NT2/D1 (cell line): ENCODE results near the gene TENM3.

Source experiments
- DNase-seq: peaks from one replicate; pipeline ENCODE4 v3.0.0-alpha.2; 2011; ENCODE audit warnings: low read depth, low spot score
- H3K27me3 ChIP-seq: 2 replicates; pipeline ENCODE4 v1.6.0; 2011; ENCODE audit warnings: mild to moderate bottlenecking; ENCODE audit not compliant: insufficient read length, insufficient read depth
- H3K36me3 ChIP-seq: 2 replicates; pipeline ENCODE4 v1.6.1; 2011; ENCODE audit warnings: mild to moderate bottlenecking, low read length, mixed read lengths; ENCODE audit not compliant: insufficient read depth, insufficient read length
- H3K4me1 ChIP-seq: 2 replicates; pipeline ENCODE4 v1.5.1; 2011; ENCODE audit not compliant: insufficient read depth, insufficient read length
- H3K4me3 ChIP-seq: 2 replicates; pipeline ENCODE4 v1.5.1; 2011; ENCODE audit warnings: low read depth; ENCODE audit not compliant: insufficient read length
- H3K9ac ChIP-seq: 2 replicates; pipeline ENCODE4 v1.6.0; 2011; ENCODE audit warnings: low read depth; ENCODE audit not compliant: insufficient read length
- H3K9me3 ChIP-seq: 2 replicates; pipeline ENCODE4 v1.5.1; 2011; ENCODE audit warnings: mild to moderate bottlenecking, low read length; ENCODE audit not compliant: insufficient read depth
- SUZ12 ChIP-seq: IDR thresholded peaks from 2 replicates; pipeline ENCODE4 v1.6.1; 2011; ENCODE audit not compliant: insufficient read length, insufficient read depth; ENCODE audit errors: extremely low read depth
- YY1 ChIP-seq: IDR thresholded peaks from 2 replicates; pipeline ENCODE4 v1.6.1; 2011; ENCODE audit not compliant: insufficient read length, insufficient read depth
- ZNF274 ChIP-seq: IDR thresholded peaks from 2 replicates; pipeline ENCODE4 v1.6.1; 2011; ENCODE audit warnings: mild to moderate bottlenecking, low read depth, low read length

TENM3 gene

DNA sequence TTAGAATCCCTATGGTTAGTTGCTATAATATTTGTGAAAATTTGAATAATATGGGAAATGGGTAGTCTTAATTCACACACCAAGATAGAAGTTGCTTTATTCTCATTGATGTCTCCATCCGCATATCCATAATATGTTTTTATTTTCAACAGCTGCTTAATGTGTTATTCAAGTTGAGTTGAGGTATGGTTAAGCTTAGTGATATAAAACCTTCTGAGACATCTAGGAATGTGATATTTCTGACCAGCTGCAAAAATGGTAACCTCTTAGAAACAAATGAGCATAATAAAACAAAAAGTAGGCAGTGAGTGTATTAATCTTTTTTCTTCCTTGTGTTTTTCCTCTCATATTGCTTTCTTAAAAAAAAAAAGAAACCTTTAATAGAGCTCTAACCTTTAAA lies 172.9 kb downstream of the TENM3 start:
- Histone ChIP-seq H3K4me1 (no peaks in the 10 kb centered on the region), H3K4me3 (no peak overlapping the region), H3K36me3 (no peaks in the 10 kb centered on the region), H3K27me3 (no peaks in the 10 kb centered on the region), H3K9me3 (peaks cover 29% of the 10 kb centered on the region), H3K9ac (no peak overlapping the region)
- no peak for DNase-seq
- TF ChIP-seq ZNF274 (no peak), SUZ12 (no peak), YY1 (no peak)

DNA sequence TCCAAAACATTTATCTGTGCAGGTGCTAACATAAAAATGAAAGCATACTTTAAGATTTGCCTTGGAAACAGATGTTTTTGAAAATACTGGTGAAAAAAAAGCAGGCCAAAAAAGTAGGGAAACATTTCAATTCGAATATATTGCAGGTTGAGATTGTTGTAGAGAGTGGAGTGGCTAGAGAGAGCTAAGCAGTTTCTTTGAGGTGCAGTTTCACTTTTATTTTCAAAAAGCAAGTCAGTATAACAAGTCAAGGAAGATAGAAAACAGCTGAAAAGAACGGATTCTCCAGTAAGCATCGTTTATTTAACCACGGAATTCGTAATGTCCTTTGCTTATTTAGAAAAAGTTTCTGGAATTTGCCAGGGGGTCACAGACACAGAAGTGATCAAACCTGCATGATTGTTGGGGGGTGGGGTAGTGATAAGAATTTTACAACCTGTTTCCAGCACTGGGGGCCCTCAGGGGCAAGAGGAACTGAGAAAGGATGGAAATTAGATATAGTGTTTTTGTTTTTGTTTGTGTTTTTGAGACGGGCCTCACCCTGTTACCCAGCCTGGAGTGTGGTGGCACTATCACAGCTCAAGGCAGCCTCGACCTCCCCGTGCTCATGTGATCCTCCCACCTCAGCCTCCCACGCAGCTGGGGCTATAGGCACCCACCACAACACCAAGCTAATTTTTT lies 175.0 kb downstream of the TENM3 start:
- Histone ChIP-seq H3K9me3 (peaks cover 16% of the 10 kb centered on the region), H3K4me3 (no peak overlapping the region), H3K4me1 (no peaks in the 10 kb centered on the region), H3K9ac (no peak overlapping the region), H3K27me3 (no peaks in the 10 kb centered on the region), H3K36me3 (no peaks in the 10 kb centered on the region)
- no peak for TF ChIP-seq YY1
- TF ChIP-seq SUZ12, result no peak
- TF ChIP-seq ZNF274, result no peak
- DNase-seq, result no peak

GRCh38 chr4:182420189-182420588 lies 177.0 kb downstream of the TENM3 start:
- no peak for TF ChIP-seq YY1
- TF ChIP-seq SUZ12, result no peak
- TF ChIP-seq ZNF274, result no peak
- Histone ChIP-seq H3K4me1 (no peaks in the 10 kb centered on the region), H3K9ac (no peak overlapping the region), H3K36me3 (no peaks in the 10 kb centered on the region), H3K27me3 (no peaks in the 10 kb centered on the region), H3K9me3 (peaks cover 4% of the 10 kb centered on the region; the same call in 1 of the 2 replicates), H3K4me3 (no peak overlapping the region)
- no peak for DNase-seq

DNA sequence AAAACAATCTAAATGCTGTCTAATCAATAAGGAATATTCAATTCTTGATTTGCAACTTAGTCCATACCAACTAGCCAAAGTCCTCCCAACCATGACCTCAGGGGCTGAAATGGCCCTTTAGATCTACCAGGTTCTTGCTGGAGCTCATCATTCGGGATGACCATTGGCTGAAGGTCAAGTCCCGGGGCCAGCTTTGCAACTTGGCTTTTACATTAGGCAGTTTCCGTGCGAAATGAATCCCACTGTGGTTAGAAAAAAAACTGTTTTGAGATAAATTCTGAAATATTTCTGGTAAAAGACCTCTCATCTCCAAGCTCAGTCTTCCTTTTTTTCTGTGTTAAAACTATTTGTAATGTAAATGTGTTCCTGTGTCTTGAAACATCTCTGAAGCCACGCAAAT lies 178.6 kb downstream of the TENM3 start:
- H3K9me3 ChIP-seq, result peaks cover 4% of the 10 kb centered on the region; the same call in 1 of the 2 replicates
- TF ChIP-seq SUZ12 (no peak), YY1 (no peak), ZNF274 (no peak)
- no peaks in the 10 kb centered on the region for H3K4me1 ChIP-seq
- no peak overlapping the region for H3K4me3 ChIP-seq
- no peak overlapping the region for H3K9ac ChIP-seq
- DNase-seq, result no peak
- H3K27me3 ChIP-seq, result no peaks in the 10 kb centered on the region
- H3K36me3 ChIP-seq, result no peaks in the 10 kb centered on the region

DNA sequence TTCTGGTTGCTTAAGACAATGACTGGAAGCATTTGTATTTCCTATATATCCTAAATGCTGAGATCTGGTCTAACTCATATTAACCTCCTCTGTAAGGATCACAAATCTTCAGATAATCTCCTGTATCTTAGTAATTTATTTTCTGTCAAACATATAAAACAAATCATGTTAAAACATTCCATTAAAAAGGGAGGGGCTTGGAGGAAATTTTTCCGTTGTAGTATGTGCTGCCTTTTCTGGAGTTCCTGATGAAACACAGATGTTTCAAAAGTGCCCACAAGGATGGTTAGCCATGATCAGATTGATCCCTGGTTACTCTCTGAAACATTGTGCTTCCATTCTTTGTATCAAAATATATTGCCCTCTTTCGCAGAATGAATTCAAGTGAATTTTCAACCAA lies 182.1 kb downstream of the TENM3 start:
- no peak for TF ChIP-seq SUZ12
- TF ChIP-seq ZNF274, result no peak
- TF ChIP-seq YY1, result no peak
- DNase-seq, result no peak
- no peaks in the 10 kb centered on the region for H3K4me1 ChIP-seq
- H3K36me3 ChIP-seq, result no peaks in the 10 kb centered on the region
- no peak overlapping the region for H3K4me3 ChIP-seq
- H3K9ac ChIP-seq, result no peak overlapping the region
- H3K27me3 ChIP-seq, result no peaks in the 10 kb centered on the region
- no peaks in the 10 kb centered on the region for H3K9me3 ChIP-seq

DNA sequence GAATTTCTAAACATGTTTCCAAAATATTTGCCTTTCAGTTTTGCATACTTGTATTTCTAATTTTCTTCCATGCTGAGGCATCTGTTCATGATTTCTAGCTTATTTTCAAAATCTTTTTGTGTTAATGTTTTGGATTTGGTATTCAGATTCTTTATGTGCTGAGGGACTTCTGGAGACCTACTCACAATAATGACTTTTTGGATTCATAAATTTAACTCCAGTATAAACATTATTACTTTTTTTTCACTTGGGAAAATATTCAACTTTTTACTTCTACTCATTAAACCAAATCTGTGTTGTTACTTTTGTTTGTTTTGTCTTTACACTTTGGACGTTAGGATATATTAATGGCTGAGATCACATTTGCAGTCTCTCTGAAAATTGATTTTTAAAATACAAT lies 183.7 kb downstream of the TENM3 start:
- no peak for DNase-seq
- no peak overlapping the region for H3K9ac ChIP-seq
- no peaks in the 10 kb centered on the region for H3K27me3 ChIP-seq
- H3K4me3 ChIP-seq, result no peak overlapping the region
- TF ChIP-seq ZNF274, result no peak
- no peak for TF ChIP-seq YY1
- no peak for TF ChIP-seq SUZ12
- no peaks in the 10 kb centered on the region for H3K4me1 ChIP-seq
- no peaks in the 10 kb centered on the region for H3K36me3 ChIP-seq
- H3K9me3 ChIP-seq, result no peaks in the 10 kb centered on the region

GRCh38 chr4:182427554-182427953 lies 184.4 kb downstream of the TENM3 start:
- no peaks in the 10 kb centered on the region for H3K4me1 ChIP-seq
- H3K27me3 ChIP-seq, result no peaks in the 10 kb centered on the region
- H3K9me3 ChIP-seq, result no peaks in the 10 kb centered on the region
- DNase-seq, result no peak
- H3K36me3 ChIP-seq, result no peaks in the 10 kb centered on the region
- no peak overlapping the region for H3K4me3 ChIP-seq
- TF ChIP-seq YY1, result no peak
- TF ChIP-seq SUZ12, result no peak
- no peak for TF ChIP-seq ZNF274
- H3K9ac ChIP-seq, result no peak overlapping the region
